HG02678 (cell line): ENCODE measurements around the gene ARSJ.
A peak's percentile ranks its signal among the peaks of the same experiment; 100 is the strongest.

Source experiments
- ATAC-seq: cut with Tn5 transposase; IDR thresholded peaks from one replicate; pipeline ENCODE4 v1.9.1; 2021; ENCODE audit warnings: mild to moderate bottlenecking, moderate library complexity; ENCODE audit not compliant: unreplicated experiment

Gene ARSJ

DNA sequence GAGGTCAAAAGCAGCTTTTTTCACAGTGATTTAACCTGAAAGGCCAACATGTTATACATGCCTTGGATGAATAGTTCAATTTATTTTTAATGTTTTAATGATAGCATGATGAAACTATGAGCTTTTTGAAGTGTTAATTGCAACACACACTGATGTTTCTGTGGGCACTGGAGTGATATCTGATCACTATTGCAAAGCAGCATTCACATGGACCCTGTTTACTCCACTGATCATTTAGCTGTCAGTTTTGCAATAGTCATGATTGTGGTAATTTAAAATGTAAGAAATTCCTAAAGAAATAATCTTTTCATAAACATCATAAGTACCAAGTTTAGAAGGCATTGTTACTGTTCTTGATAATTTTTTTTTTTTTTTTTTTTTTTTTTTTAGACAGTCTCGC is 74.1 kb downstream of the ARSJ start:
- ATAC-seq, result no peak

- no peak for ATAC-seq
Observed at GRCh38 chr4:113904877-113905276, 74.6 kb downstream of the ARSJ start.

DNA sequence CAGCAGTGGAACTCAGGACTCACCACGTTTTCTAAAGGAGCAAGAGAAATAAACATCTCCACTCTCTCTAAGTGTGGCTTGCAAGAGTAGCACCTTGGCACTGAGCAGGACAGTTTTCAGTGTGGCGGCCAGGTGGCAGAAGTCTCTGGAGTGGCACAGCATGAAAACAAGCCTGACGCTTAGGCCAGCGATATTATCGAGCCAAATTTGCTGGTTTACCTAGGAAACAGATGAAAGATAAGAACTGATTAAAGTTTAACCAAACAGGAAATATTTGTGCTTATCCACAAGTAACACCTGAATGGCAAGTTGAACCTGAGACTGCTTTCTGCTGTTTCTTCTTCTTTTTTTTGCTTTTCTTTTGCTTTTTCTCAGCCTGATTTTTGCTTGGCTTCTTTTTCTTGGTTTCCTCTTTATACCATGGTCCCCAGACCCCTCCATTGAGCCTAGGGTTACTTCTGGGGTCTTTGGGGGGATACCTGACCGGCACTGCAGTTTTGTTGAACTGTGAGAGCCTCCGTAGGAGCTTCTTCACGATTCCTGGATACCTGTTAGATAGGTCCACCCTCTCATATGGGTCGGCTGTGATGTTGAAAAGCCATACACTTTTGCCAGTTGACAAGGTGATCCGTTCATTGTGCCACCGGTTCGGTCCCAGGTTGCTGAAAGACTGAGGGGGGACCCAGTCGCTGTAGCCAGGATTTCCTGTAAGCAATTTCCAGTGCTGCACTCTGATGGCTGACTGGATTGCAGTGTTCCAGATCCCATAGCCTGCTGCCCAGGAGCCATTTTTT is 77.3 kb downstream of the ARSJ start:
- ATAC-seq, result peak; percentile 49

- ATAC-seq, result peak; percentile 91
Observed at GRCh38 chr4:113899271-113900070, 80.0 kb downstream of the ARSJ start.

GRCh38 chr4:113893546-113893945 is 85.9 kb downstream of the ARSJ start:
- no peak for ATAC-seq

DNA sequence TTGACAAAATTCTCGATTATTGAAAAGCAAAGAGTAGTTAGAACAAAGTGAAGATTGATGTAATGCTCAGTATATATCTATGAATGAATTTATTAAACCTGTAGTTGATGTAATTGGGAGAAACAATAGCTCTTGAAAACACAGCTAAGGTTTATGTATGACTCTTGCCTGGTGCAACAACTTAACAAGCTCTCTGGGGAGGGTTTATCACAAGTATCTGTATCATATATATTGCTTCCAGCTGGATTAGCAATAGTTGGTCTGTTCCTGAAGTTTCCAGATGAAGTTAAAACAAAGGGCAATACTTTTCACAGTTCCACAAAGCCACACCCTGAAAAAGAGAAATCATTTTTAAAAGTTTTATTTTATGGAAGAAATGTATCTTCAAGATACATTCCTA is 91.4 kb downstream of the ARSJ start:
- no peak for ATAC-seq

GRCh38 chr4:113885291-113885690 is 94.2 kb downstream of the ARSJ start:
- no peak for ATAC-seq

- no peak for ATAC-seq
Observed at GRCh38 chr4:113884655-113885054, 94.8 kb downstream of the ARSJ start.

DNA sequence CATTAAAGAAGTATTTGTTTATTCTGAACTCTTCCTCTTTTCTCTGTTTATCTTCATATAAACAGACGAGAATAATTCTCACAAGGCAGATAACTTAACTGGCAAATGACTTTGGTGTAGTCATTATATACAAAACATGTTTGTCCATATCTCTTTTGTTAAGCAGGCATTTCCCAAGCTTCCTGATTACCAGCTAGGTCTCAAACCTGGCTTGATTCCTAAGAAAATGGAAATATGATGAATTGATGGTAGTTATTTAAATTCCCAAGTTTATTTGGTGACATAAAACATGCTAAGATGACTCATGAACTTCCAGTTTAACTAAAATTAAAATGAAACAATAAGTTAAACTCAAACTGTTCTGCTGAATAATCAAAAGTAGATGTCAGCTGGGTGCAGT is 96.8 kb downstream of the ARSJ start:
- no peak for ATAC-seq

DNA sequence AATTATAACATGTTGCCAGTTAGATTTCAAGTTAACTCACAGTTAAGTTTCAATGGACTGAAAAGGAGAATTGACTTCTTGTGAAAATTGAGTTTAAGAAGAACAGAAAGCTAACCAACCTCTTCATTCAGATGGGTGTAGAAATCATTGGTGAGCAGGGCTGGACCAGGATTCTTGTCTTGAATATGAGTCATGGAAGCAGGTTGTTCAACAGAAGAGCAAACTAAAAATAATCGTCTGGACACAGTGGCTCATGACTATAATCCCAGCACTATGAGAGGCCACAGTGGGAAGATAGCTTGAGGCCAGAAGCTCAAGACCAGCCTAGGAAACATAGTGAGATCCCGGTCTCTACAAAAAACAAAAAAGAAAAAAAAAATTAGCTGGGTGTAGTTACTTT is 98.2 kb downstream of the ARSJ start:
- no peak for ATAC-seq

DNA sequence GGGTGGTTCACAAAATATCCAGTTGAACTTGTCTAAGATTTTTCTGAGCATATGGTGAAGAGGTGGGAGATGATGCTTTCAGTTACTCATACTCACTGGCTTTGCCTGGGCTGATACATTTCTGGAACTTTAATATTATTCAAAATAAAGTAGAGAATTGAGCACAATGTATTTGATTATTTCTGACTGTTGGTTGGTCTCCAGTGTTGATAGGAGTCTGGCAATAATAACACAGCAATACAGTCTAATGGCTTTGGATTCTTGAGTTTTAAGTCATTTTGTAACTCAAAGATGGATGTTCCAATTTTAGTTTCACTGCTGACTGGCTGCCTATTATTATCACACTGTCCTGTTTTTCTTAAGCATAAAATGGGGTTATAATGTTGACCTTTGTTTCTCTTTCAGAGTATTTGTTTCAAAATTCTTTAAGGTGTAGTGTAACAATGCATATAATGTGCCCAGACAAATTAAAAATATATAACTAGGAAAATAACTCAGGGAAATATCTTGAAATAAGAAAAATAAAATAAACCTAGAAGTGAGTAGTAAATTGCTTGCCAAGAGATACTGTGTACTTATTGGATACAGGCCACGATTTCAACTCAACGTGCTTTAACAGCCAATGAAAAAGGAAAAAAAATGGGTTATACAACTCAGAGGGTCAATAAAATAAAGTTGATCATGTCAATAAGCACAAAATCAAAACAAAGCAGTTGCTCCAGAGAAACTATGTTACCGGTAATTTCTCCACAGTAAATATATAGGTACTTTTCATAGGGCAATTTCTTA is 99.0 kb downstream of the ARSJ start:
- no peak for ATAC-seq

GRCh38 chr4:113878668-113879067 is 100.8 kb downstream of the ARSJ start:
- no peak for ATAC-seq

GRCh38 chr4:113874480-113874879 is 105.0 kb downstream of the ARSJ start:
- ATAC-seq, result no peak

- ATAC-seq, result no peak
Observed at GRCh38 chr4:113873508-113873907, 105.9 kb downstream of the ARSJ start.

- no peak for ATAC-seq
Observed at GRCh38 chr4:113872426-113873260, 106.8 kb downstream of the ARSJ start.

DNA sequence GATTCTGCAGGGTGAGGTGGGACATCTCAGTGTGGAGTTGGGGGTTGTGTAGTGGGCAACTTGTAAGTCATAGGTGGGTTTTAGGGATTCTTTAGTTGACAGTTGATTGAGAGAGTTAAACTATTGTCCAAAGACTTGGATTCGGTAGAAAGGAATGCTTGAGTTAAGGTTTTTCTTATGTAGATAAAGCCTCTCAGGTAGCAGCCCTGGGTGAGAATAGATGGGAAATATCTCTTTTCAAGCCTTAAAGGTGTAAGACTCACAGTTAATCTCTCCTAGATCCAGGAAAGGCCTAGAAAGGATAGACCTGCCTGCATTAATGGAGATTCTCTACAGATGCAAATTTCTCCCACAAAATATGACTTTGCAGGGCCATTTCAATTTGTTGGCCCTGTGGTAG is 108.4 kb downstream of the ARSJ start:
- ATAC-seq, result no peak

DNA sequence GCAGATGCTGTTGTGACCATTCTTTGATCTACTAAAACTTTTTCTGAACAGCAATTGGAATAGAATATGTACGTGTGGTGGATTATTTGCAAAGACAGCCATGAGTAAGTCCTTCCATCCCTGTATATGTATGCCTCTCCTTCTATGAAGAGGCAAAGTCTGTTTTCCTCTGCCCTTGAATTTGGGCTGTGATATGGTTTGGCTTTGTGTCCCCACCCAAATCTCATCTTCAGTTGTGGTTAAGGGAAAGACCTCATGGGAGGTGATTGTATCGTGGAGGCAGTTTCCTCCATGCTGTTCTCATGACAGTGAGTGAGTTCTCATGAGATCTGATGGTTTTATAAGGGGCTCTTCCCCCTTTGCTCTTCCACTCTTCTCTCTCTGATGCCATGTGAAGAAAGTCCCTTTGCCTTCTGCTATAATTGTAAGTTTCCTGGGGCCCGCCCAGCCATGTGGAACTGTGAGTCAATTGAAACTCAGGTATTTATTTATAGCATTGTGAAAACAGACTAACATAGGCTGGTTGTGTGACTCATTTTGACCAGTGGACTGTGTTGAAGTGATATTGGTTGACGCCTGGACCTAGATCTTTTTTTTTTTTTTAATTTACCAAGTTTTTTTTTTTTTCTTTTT is 109.6 kb downstream of the ARSJ start:
- peak; percentile 90 for ATAC-seq

GRCh38 chr4:113866611-113867010 is 112.8 kb downstream of the ARSJ start:
- no peak for ATAC-seq

DNA sequence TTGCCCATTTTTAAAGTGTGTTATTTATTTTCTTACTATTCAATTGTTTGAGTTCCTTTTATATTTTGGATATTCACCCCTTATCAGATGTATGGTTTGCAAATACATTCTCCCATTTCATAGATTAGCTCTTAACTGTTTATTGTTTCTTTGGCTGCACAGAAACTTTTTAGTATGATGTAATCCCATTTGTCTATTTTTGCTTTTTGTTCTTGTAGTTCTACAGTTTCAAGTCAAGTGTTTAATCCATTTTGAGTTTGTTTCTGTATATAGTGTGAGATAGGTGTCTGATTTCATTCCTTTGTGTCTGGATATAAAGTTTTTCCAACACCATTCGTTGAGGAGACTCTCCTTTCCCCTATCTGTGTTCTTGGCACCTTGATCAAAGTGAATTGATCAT is 120.5 kb downstream of the ARSJ start:
- ATAC-seq, result no peak

DNA sequence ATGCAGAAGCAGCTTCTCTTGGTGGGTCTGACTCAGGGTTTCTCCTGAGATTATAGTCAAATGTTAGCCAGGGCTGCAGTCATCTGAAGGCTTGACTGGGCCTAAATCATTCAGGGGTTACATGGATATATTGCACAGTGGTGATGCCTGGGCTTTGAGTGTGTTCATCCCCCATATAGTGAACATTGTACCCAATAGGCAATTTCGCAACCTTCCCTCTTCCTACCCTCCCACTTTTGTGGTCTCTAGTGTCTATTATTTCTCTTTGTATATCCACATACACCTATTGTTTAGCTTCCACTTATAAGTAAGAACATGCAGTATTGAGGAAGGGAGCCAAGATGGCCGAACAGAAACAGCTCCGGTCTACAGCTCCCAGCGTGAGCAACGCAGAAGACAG is 127.6 kb downstream of the ARSJ start:
- no peak for ATAC-seq
